Breast epithelium (tissue), 3 donors: ENCODE measurements around the gene CORO2B.

Experiments
- CTCF ChIP-seq, 3 donors: fragments of 450-650 bp; IDR thresholded peaks; one replicate each; pipeline ENCODE4 v1.5.1; 2016 to 2017; ENCODE audit warnings: antibody characterized with exemption in 3 of 3, mild to moderate bottlenecking in 3 of 3, moderate library complexity in 3 of 3
- POLR2A ChIP-seq: fragments of 450-650 bp; IDR thresholded peaks from one replicate; pipeline ENCODE4 v1.6.1; 2016; ENCODE audit warnings: antibody characterized with exemption, mild to moderate bottlenecking, moderate library complexity

GRCh38 chr15:68598171-68599152 lies 19.7 kb downstream of the CORO2B start:
- TF ChIP-seq CTCF (IDR thresholded peaks at IDR 0.05) (no peak), POLR2A (no peak)
